ENCODE results near the gene EDARADD. TPM values are rescaled to one million over a fixed set of nuclear protein-coding genes. Genes with fewer than 3 reads are reported as not detected.

EDARADD gene
- polyA plus RNA-seq, 12 donors = 0.19 to 16.6 (median 0.42) TPM; not detected in 2

GRCh38 chr1:236511735-236512418 lies 117.8 kb downstream of the EDARADD start:
- no peak for DNase-seq

DNA sequence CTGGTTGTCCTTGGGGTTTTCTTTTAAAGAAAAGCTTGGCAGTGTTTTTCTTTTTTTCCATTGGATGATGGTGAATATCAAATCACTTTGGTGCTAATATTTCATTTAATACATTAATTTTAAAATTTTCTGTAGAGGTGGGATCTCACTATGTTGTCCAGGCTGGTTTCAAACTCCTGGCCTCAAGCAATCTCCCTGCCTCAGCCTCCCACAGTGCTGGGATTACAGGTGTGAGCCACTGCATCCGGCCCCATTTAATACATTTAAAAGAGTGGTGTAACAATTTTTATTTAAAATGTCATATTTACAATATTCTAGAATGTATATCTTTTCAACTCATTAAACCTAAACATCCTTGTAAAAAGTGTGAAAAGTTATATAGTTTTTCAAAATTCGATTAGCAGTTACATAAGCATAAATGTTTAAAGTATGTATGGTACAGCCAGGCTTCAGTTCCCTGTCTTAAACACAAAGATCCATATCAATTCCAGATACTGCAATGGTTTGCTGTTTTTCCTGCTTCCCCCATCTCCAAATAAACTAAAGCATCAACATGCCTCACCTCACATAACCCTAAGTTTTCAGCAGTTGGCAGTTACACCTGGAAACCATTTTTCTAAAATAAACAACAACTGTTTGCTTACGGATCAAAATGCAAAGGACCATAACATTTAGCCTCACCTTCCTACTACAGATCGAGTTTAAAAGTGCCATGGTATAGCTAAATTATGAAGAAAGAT lies 120.8 kb downstream of the EDARADD start:
- DNase-seq = no peak

DNA sequence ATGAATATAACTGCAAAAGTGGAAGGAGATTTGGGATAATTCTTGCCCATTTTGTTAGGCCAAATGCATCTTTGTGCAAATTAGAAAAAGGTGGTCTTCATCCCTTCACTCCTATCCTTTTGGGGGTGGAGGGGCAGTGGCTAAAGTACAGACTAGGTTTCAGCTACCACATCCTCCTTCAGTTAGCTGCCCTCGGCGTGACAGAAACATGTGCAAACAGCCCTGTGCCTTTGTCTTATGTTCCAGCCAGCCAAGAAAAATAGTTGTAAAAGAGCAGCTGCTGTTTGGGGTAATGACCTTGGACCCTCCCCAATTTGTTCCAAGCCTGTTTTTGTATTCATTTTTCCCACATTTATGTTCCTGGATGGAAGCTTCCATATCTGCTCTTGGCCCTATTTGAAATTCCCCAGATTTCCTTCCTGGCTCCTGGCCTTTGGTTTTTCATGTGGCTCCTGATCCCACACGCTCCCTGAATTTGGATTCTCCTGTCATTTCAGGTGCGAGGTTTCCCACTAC lies 121.4 kb downstream of the EDARADD start:
- no peak for DNase-seq

- no peak for DNase-seq
Observed at GRCh38 chr1:236516929-236517704, 123.0 kb downstream of the EDARADD start.

DNA sequence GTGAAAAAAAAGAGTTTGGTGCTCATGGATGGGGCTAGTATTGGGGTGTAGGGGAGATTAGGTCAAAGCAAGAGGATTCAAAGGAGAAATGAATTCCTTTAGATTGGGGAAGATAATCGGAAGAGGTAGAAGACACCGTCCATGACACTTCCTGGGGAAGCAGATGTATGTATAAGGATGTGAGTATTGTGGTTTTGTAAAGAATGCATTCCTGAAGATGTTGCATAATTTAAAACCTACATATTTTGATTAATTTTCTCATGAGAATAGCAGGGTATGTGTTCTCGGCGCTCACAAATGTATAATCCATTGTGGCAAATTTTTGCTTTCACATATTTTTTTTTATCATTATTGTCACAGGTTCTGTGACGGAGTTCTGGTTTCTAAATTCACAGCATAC lies 124.2 kb downstream of the EDARADD start:
- no peak for DNase-seq

DNA sequence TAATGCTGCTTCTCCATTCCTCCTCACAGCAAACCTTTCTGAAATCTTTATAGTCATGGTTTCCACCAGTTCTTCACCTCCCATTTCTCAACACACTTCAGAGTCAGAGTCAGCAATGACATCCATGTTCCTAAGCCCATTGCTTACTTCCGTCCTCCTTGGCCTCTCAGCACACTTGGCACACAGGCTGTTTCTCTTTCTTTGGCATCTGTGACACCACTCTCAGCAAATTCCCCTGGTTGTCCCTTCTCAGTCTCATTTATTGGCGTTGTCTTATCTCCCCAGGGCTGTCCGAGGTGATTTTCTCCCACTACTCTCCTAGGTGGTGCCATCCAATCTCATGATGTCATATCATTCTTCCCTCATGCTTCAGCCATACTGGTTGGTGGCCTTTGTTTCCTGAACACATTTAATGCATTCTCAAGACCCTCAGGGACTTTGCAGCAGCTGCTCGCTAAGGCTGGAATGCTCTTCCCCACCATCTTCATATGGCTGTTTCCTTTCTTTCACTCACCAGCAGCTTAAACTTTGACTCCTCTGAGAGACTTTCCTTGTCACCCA lies 126.4 kb downstream of the EDARADD start:
- DNase-seq = no peak

GRCh38 chr1:236522937-236523703 lies 129.0 kb downstream of the EDARADD start:
- DNase-seq = no peak

DNA sequence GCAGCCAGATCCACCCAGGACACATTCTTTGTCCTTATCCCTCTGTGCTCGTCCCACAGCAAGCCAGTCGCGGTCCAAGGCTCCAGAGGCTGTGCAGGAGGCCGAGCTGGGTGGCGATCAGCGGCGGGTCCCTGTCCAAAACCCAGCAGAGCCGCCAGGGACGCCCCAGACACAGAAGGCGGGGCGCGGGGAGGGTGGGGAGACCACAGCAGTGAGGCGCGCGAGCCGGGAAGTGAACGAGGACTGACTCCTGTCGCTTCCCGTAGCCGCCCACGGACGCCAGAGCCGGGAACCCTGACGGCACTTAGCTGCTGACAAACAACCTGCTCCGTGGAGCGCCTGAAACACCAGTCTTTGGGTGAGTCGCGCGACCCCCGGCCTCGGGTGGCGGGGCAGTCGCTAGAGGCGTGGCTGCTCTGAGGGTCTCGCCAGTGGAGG lies 129.6 kb downstream of the EDARADD start, which contains the start of gene LGALS8:
LGALS8 (plus strand) TSS at position 279 of the 438 bp plus-strand sequence. CDS start 2,089 bp downstream, outside the sequence.
- peak; percentile 89 for DNase-seq

DNA sequence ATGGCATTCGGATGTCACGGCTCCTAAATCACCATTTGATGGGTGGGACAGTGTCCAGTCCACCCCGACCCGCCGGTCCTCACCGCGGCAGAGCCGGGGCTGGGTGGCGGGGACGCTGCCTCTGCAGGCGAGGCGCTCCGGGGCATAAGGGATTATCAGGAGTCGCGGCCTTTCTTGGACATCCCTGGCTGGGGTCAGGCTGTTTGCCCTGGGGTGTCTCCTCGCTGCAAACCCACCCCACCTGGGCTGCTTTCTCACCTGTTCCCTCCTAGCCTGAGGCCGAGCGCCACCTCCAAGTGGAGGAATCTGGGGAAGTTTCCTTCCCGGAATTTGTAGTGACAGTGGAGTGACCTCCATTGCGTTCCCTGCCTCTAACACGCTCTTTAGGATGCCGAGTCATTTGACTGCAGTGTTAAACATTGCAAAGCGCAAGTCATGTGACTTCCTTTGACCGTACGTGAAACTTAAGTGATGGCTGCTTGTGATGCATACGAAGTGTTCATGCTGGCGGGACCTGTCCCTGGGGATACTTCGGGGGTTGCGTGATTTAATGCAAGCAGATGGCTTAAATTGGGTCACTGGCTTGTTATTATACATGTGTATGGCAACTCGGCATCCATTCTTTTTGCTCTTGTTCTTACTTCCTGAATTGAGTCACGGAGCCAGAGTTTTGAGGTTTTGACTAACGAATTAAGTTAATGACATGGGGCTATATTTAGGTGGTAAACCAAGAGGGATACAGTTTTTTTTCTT lies 130.2 kb downstream of the EDARADD start:
- peak; percentile 74 for DNase-seq

DNA sequence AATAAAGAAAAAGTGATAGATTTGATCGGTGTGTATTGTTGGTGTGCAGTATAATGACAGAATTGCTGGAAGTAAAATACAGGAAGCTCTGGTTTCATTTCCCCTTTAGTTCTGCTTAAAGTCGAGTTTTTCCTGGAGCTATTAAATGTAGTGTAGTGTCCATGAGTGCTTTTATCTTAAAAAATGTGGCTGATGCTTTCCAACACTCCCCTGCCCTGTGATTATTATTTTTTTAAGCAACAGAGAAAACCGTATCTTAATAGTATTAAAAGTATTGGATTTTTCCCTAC lies 130.8 kb downstream of the EDARADD start:
- DNase-seq = no peak

GRCh38 chr1:236526079-236526478 lies 132.0 kb downstream of the EDARADD start:
- no peak for DNase-seq

DNA sequence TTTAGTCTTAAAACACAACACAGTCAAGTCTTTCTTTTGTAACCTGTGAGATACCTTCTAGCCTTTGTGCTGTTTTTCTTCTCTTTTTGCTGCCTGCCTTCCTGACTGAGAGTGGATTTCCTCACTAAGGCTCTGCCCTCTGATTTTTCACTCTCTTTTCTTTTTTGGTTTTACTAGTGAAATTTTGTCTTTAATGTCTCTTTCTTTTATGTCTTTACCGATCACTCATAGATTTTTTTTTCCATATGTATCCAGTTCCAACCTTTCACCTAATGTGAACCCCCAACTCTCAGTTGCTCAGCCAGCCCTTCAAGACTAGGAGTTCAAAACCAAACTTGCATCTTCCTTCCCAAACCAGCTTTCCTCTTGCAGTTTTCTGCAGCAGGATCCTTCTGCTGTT lies 136.2 kb downstream of the EDARADD start:
- no peak for DNase-seq

DNA sequence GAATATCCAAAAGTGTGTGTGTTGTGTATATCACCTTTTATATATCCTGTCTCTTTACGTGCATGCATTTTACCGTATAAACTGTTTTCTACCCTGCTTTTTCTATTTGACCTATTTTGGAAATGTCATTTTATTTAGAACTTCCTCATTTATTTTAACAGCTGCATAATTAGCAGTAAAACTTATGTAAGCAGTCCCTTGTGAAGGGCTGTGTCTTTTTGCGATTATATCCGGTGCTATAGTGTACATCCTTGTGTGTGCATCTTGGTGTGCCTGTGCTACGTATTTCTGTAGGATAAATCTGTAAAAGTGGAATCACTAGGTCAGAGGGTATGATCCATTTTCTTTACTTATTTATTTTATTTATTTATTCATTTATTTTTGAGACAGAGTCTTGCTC lies 136.9 kb downstream of the EDARADD start:
- no peak for DNase-seq

DNA sequence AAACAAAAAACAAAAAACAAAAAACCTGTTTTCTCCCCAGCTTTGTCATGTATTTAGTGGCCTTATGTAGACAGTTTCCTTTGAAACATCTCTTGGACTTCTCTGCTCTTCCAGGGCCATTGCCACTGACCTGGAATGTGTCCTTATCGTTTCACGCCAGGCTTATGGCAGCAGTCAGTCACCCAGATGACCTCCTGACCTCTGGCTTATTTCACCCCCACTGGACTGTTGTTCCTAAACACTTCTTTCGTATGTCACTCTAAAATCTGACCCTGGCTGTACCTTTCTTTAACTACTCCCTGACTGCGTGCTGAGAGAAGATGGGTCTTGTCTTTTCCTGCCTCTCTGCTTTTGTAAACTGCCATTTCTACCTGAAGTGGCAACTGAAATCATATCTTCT lies 138.8 kb downstream of the EDARADD start:
- no peak for DNase-seq

- DNase-seq = no peak
Observed at GRCh38 chr1:236534151-236534651, 140.1 kb downstream of the EDARADD start.

Other genes with a start within 250 kb of the EDARADD start
- gene ERO1B, start 112.3 kb upstream of the EDARADD start, polyA plus RNA-seq (ENCODE audit: insufficient read length in 12 of 12) = 10 to 100 TPM in 1 of 12 donors, 1 to 10 TPM in 10, not detected in 1; 2.0 to 10.5 (median 4.1) TPM
- 10 to 100 TPM in 11 of 12 donors, not detected in 1; 23.8 to 88.7 (median 32.6) TPM for gene LGALS8, start 129.7 kb downstream of the EDARADD start, polyA plus RNA-seq (ENCODE audit: insufficient read length in 12 of 12)
- gene HEATR1, start 210.2 kb downstream of the EDARADD start, polyA plus RNA-seq (ENCODE audit: insufficient read length in 12 of 12) = 10 to 100 TPM in 11 of 12 donors, not detected in 1; 15.8 to 27.9 (median 20.8) TPM

All from muscle of arm (tissue), 12 donors.